ENCODE measurements around the gene SEMA6D.

DNA sequence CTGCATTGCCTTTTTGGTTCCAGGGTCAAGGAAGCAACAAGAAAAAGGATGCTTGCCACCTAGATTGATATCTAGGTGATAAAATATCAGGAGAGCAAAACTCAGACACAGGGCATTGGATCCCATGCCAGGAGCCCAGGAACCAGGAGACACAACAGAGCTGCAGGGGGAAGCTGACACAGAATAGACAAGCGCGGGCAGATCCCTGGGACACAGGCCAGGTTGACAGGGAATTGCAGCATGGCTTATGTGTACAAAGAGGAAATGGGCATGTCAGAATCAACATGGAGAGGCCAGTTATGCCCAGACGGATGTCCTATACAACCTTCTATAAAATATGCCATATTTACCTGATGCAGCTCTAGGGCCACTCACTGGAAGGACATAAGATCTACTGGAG lies 84.2 kb downstream of the SEMA6D start:
- TF ChIP-seq, protein P1, sequence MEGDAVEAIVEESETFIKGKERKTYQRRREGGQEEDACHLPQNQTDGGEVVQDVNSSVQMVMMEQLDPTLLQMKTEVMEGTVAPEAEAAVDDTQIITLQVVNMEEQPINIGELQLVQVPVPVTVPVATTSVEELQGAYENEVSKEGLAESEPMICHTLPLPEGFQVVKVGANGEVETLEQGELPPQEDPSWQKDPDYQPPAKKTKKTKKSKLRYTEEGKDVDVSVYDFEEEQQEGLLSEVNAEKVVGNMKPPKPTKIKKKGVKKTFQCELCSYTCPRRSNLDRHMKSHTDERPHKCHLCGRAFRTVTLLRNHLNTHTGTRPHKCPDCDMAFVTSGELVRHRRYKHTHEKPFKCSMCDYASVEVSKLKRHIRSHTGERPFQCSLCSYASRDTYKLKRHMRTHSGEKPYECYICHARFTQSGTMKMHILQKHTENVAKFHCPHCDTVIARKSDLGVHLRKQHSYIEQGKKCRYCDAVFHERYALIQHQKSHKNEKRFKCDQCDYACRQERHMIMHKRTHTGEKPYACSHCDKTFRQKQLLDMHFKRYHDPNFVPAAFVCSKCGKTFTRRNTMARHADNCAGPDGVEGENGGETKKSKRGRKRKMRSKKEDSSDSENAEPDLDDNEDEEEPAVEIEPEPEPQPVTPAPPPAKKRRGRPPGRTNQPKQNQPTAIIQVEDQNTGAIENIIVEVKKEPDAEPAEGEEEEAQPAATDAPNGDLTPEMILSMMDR (conservative IDR thresholded peaks at IDR 0.05; ENCODE audit: low read depth, low read length) = no peak
- TF ChIP-seq EZH2 (IDR thresholded peaks at IDR 0.05; ENCODE audit: low read length, unreplicated experiment) = no peak
